Liver (tissue), 9 donors: ENCODE measurements around the gene PNN. TPM values are rescaled to one million over a fixed set of nuclear protein-coding genes. Genes with fewer than 3 reads are reported as not detected.

Experiments
- DNase-seq: peaks from one replicate; pipeline ENCODE4 v3.0.0-alpha.2; 2017; ENCODE audit warnings: low spot score
- H3K27ac ChIP-seq, 2 donors: one replicate each; pipeline ENCODE4 v1.7.0; 2013; ENCODE audit warnings: inconsistent platforms in 2 of 2, low read length in 2 of 2, control low read depth in 1 of 2, low read depth in 1 of 2, mild to moderate bottlenecking in 1 of 2
- H3K27me3 ChIP-seq, 4 donors: one replicate each; pipeline versions ENCODE4 v1.6.1 to v1.7.0; 2013; ENCODE audit warnings: low read length in 3 of 4, inconsistent platforms in 1 of 4, mild to moderate bottlenecking in 1 of 4, moderate library complexity in 1 of 4; ENCODE audit not compliant: control insufficient read depth in 4 of 4, insufficient read depth in 4 of 4
- H3K36me3 ChIP-seq, 4 donors: one replicate each; pipeline versions ENCODE4 v1.6.1 to v1.7.0; 2013; ENCODE audit warnings: low read length in 3 of 4, mild to moderate bottlenecking in 3 of 4, low read depth in 1 of 4, moderate library complexity in 1 of 4; ENCODE audit not compliant: control insufficient read depth in 4 of 4, insufficient read depth in 3 of 4
- H3K4me1 ChIP-seq, 4 donors: one replicate each; pipeline versions ENCODE4 v1.6.1 to v1.7.0; 2013; ENCODE audit warnings: low read length in 3 of 4, mild to moderate bottlenecking in 3 of 4, moderate library complexity in 1 of 4; ENCODE audit not compliant: control insufficient read depth in 4 of 4, insufficient read depth in 4 of 4
- H3K4me3 ChIP-seq, 3 donors: one replicate each; pipeline versions ENCODE4 v1.6.1 to v1.7.0; 2013; ENCODE audit warnings: low read length in 3 of 3, control low read depth in 1 of 3, low read depth in 1 of 3, mild to moderate bottlenecking in 1 of 3
- H3K9ac ChIP-seq, 2 donors: one replicate each; pipeline ENCODE4 v1.7.0; 2013; ENCODE audit warnings: low read length in 2 of 2, mild to moderate bottlenecking in 2 of 2, moderate library complexity in 2 of 2, control low read depth in 1 of 2, low read depth in 1 of 2
- H3K9me3 ChIP-seq, 4 donors: one replicate each; pipeline versions ENCODE4 v1.6.1 to v1.7.0; 2013; ENCODE audit warnings: low read length in 3 of 4; ENCODE audit not compliant: control insufficient read depth in 4 of 4
- ATF3 ChIP-seq: IDR thresholded peaks from 2 replicates; pipeline ENCODE4 v1.6.1; 2016; ENCODE audit warnings: antibody characterized with exemption
- CTCF ChIP-seq: fragments of 150-350 bp; IDR thresholded peaks from 2 replicates; pipeline ENCODE4 v1.5.1; 2017; ENCODE audit warnings: improper control_type of control experiment, low read depth, low read length; ENCODE audit not compliant: missing input control
- EGR1 ChIP-seq, 2 donors: IDR thresholded peaks; 2 replicates each; pipeline ENCODE4 v1.6.1; 2016 to 2018; ENCODE audit warnings: antibody characterized with exemption in 2 of 2, low read depth in 2 of 2
- FOXA1 ChIP-seq: IDR thresholded peaks from 2 replicates; pipeline ENCODE4 v1.6.1; 2016; ENCODE audit warnings: antibody characterized with exemption
- FOXA2 ChIP-seq: IDR thresholded peaks from 2 replicates; pipeline ENCODE4 v1.6.1; 2016; ENCODE audit warnings: antibody characterized with exemption
- GABPA ChIP-seq, 2 donors: IDR thresholded peaks in 1 of 2; conservative IDR thresholded peaks in 1 of 2; 2 replicates each; pipeline ENCODE4 v1.6.1; 2016; ENCODE audit warnings: antibody characterized with exemption in 2 of 2, mild to moderate bottlenecking in 1 of 2, moderate library complexity in 1 of 2
- HNF4A ChIP-seq, 2 donors: conservative IDR thresholded peaks; 2 replicates each; pipeline ENCODE4 v1.6.1; 2016; ENCODE audit warnings: antibody characterized with exemption in 2 of 2, mild to moderate bottlenecking in 2 of 2
- JUND ChIP-seq, 2 donors: IDR thresholded peaks; 2 replicates each; pipeline ENCODE4 v1.6.1; 2016; ENCODE audit warnings: antibody characterized with exemption in 2 of 2
- MAX ChIP-seq: IDR thresholded peaks from 2 replicates; pipeline ENCODE4 v1.6.1; 2016; ENCODE audit warnings: antibody characterized with exemption
- NR2F2 ChIP-seq: IDR thresholded peaks from 2 replicates; pipeline ENCODE4 v1.6.1; 2016; ENCODE audit warnings: antibody characterized with exemption
- REST ChIP-seq: IDR thresholded peaks from 2 replicates; pipeline ENCODE4 v1.6.1; 2016; ENCODE audit warnings: antibody characterized with exemption, mild to moderate bottlenecking
- RXRA ChIP-seq, 2 donors: IDR thresholded peaks; 2 replicates each; pipeline ENCODE4 v1.6.1; 2017 to 2018; ENCODE audit warnings: antibody characterized with exemption in 2 of 2, mild to moderate bottlenecking in 1 of 2
- WGBS: extraction: QIAGEN DNeasy Blood & Tissue Kit; methylation state at CpG from one replicate; pipeline ENCODE4 v1.1.7; 2013; 5-methylcytosine and 5-hydroxymethylcytosine counted together
- polyA plus RNA-seq, 2 donors: library from polyadenylated mRNA; stranded (reverse) in 1 of 2; unstranded in 1 of 2; fragments of 200-250 nt in 1 of 2; fragments of >200 nt in 1 of 2; fragmentation: Nextera tagmentation in 1 of 2; extraction: Ambion mirVana in 1 of 2; gene quantifications; one replicate each; pipeline versions ENCODE4 v1.2.1 to v1.2.3, GENCODE V29; 2013 to 2015
- total RNA-seq, 2 donors: library from RNA; depleted of rRNA; stranded (reverse); fragments of >200 nt; gene quantifications; one replicate each; pipeline ENCODE4 v1.2.3, GENCODE V29; 2014
- donor health status: healthy.
- donor health status: healthy.
- donor health status: healthy.
- donor health status: healthy.
- donor health status: healthy.

PNN gene
- total and polyA plus RNA-seq, 4 donors, result 11.3 to 56.7 (median 23.8) TPM

- no peak for TF ChIP-seq FOXA1
- TF ChIP-seq NR2F2, result no peak
- TF ChIP-seq ATF3, result no peak
- TF ChIP-seq REST, result no peak
- Histone ChIP-seq H3K27me3 (no peaks in the 10 kb centered on the region), H3K4me1 (peaks cover 6 to 12% (median 7%) of the 10 kb centered on the region in 4 donors), H3K9me3 (no peaks in the 10 kb centered on the region), H3K4me3 (no peak overlapping the region), H3K27ac (no peak overlapping the region), H3K36me3 (no peaks in the 10 kb centered on the region), H3K9ac (no peak overlapping the region)
- no peak for DNase-seq
- WGBS, result 88% methylated on average over 3 of the region's 3 CpGs
Observed at GRCh38 chr14:39229601-39230110, 54.6 kb downstream of the PNN start.

GRCh38 chr14:39230416-39231035 lies 55.5 kb downstream of the PNN start:
- Histone ChIP-seq H3K27me3 (no peaks in the 10 kb centered on the region), H3K4me3 (no peak overlapping the region), H3K36me3 (no peaks in the 10 kb centered on the region), H3K9ac (no peak overlapping the region), H3K4me1 (peaks cover 6 to 12% (median 7%) of the 10 kb centered on the region in 4 donors), H3K9me3 (no peaks in the 10 kb centered on the region), H3K27ac (no peak overlapping the region)
- TF ChIP-seq ATF3, result no peak
- no peak for TF ChIP-seq FOXA2
- TF ChIP-seq FOXA1, result no peak
- no peak for TF ChIP-seq EGR1 (IDR thresholded peaks at IDR 0.05; ENCODE audit: low read depth in 2 of 2)
- no peak for TF ChIP-seq JUND (IDR thresholded peaks at IDR 0.05)
- no peak for TF ChIP-seq CTCF
- TF ChIP-seq GABPA (IDR thresholded peaks at IDR 0.05 in 1 of 2, conservative IDR thresholded peaks at IDR 0.05 in 1 of 2), result no peak
- no peak for TF ChIP-seq MAX
- no peak for TF ChIP-seq HNF4A (conservative IDR thresholded peaks at IDR 0.05)
- no peak for TF ChIP-seq RXRA (IDR thresholded peaks at IDR 0.05)
- WGBS, result 77% methylated on average over 5 of the region's 5 CpGs
- DNase-seq, result no peak
